Activated CD4-positive, CD25-positive, alpha-beta regulatory T cell treated with anti-CD3 and anti-CD28 coated beads, Interleukin-2, amount 50 U/mL, for 72 hours (primary cell): ENCODE results near the gene UNC79.
"Not testable (repeated sequence)": the region's sequence is repeated elsewhere in the genome, so short reads cannot be mapped to it uniquely, and the experiment has no call there.

Experiments
- DNase-seq: peaks from one replicate; pipeline ENCODE4 v3.0.0; 2021

UNC79 gene

GRCh38 chr14:93496856-93497741 lies 66.4 kb downstream of the UNC79 start:
- no peak for DNase-seq

- no peak for DNase-seq
Observed at GRCh38 chr14:93510056-93510455, 79.3 kb downstream of the UNC79 start.

GRCh38 chr14:93511001-93511400 lies 80.3 kb downstream of the UNC79 start:
- no peak for DNase-seq

DNA sequence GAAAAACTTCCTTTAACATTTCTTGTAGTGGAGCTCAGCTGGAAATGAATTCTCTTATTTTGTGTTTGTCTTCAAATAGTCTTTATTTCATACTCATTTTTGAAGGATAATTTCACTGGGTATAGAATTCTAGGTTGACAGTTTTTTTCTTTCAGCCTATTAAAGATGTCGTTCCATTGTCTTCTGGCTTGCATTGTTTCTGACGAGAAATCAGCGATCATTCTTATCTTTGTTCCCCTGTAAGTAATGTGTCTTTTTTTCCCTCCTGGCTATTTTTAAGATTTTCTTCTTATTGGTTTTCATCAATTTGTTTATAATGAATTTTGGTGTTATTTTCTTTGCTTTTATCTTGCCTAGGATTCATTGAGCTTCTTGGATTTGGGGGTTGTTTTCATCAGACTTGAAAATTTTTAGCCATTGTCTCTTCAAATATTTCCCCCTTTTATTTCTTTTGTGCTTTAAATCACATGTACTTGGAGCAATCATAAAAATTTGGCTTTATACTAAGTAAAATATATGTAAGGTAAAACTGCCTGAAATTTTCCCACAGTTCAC lies 89.4 kb downstream of the UNC79 start:
- DNase-seq: no peak

DNA sequence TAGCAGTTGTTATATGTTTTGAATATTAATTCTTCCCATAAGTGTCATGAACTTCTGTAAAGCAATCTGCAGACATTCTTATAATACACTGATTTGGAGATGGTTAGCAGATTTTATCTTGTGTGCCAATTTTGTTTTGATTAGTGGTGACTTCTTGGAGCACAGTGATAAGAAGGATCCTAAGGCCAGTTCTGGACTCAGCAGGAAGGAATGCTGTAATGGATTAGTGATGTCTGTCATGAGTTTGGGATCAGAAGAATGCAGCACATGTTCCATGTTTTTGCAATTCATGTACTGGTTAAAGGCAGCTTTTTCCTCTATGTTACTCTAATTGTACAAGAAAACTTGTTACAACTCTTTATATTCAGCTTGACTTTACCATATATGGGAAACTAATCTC lies 91.5 kb downstream of the UNC79 start:
- DNase-seq: no peak

- DNase-seq: not testable (repeated sequence)
Observed at GRCh38 chr14:93525216-93525615, 94.5 kb downstream of the UNC79 start.

GRCh38 chr14:93525696-93526451 lies 95.1 kb downstream of the UNC79 start:
- no peak for DNase-seq

DNA sequence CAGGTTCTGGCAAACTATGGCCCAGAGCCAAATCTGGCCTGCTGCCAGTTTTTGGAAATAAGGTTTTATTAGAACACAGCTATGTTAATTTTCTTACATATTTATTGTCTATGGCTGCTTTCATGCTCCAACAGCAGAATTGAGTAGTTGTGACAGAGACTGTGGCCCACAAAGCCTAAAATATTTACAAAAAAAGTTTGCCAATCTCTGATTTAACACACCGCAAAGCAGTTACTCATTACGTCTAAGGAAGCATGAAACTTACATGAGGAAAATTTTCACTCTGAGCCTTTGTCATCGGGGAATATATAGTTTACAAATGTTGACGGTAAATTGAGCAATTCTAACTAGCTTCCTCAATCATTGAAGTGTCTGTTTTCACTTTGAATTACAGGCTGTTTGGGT lies 96.5 kb downstream of the UNC79 start:
- DNase-seq: no peak

DNA sequence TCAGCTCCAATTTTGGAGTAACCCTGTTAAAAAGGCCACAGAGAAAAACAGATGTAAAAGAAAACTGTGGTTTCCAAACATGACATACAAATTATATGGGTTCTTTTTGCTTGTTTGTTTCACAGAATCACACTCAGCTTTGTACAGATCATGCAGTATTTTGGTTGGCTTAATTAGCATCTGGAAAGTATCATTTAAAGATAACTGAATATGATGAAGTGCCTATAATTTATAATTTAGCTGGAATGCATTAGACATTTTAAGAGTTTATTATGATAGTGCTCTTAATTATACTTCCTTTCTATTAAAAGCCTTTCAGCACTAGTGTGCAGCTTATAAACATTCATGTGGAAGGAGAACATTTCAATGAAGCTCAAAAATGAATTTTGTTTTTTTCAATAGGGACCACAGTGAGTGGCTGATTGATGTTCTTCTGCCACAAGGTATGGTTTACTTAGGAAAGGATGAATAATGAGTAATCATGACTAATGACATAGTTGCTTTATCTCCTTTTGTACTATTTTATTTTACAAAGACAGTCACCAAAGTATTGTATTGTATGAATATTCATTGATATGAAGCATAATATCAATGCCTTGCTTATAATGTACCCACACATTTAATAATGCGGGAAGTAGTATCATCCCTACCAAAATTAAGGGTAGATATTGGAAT lies 98.3 kb downstream of the UNC79 start:
- DNase-seq: no peak

- DNase-seq: no peak
Observed at GRCh38 chr14:93531644-93532043, 100.9 kb downstream of the UNC79 start.

- no peak for DNase-seq
Observed at GRCh38 chr14:93532541-93532940, 101.8 kb downstream of the UNC79 start.

DNA sequence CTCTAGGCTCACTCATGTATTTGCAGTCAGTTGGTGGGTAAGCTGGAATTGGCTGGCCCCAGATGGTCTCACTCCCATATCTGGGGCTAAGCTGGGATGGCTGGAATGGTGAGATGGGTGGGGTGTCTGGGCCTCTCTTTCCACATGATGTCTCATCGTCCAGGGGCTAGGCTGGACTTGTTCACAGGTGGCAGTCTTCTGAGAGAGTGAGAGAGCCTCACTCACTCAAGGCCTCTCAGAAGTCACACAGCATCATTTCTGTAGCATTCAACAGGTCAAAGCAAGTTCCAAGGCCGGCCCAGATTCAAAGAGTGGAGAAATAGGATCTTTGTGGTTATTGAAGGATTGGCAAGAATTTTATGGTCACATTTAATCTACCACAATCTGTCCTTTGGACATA lies 102.7 kb downstream of the UNC79 start:
- DNase-seq: no peak

- no peak for DNase-seq
Observed at GRCh38 chr14:93533842-93534241, 103.1 kb downstream of the UNC79 start.

GRCh38 chr14:93535537-93535936 lies 104.8 kb downstream of the UNC79 start:
- no peak for DNase-seq

DNA sequence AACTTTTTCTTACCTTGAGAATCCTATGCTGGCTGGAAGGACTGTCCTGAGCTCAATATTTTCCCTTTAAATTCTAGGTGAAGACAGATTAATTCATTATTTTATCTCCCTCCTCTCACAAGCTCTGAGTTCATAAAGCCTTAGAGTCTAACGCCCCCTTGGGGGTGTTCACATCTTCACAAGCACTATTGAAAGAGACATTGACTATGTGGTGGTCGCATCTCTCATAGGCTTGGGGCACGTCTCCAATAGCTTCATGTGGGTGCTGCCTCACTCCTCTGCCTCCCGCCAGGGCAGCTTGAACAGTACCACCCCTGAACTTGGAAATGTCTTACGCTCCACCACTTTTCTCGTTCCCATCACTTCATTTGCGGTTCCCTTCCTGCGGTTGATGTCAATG lies 106.2 kb downstream of the UNC79 start:
- DNase-seq: no peak

DNA sequence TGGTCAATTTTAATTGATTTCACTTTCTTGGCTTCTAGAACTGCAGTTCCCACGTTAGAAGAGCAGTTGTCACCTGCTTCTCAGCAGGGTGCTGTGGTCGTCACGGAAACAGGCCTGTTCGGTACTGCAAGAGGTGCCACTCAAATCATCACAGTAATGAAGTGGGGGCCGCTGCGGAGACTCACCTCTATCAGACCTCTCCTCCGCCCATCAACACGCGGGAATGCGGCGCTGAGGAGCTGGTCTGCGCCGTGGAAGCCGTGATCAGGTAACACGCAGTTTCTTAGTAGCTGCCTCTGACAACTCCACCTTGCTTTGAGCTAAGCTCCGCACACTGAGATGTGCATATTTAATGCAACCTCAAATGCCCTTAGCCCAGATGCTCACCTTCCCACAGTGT lies 107.2 kb downstream of the UNC79 start:
- no peak for DNase-seq

GRCh38 chr14:93538413-93538812 lies 107.7 kb downstream of the UNC79 start:
- DNase-seq: no peak

GRCh38 chr14:93540235-93540634 lies 109.5 kb downstream of the UNC79 start:
- DNase-seq: no peak

DNA sequence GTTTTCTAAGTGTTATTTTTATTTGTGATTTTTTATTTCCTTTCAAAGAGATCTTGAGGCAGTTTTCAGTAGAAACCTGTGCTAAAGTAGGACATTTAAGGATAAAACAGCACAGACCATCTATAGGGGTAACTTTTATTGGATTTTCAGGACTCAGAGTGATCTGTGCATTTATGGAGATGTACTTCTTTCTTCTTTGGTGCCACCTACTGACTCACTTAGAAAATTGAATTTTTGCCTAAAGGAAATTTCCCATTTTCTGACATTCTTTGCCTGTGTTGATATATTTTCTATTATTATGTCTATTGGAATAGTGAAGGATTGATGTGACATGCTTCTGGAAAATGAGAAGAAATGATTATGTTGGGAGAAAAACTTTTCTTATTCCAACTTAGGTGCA lies 113.0 kb downstream of the UNC79 start:
- DNase-seq: no peak

GRCh38 chr14:93544212-93544611 lies 113.5 kb downstream of the UNC79 start:
- no peak for DNase-seq

DNA sequence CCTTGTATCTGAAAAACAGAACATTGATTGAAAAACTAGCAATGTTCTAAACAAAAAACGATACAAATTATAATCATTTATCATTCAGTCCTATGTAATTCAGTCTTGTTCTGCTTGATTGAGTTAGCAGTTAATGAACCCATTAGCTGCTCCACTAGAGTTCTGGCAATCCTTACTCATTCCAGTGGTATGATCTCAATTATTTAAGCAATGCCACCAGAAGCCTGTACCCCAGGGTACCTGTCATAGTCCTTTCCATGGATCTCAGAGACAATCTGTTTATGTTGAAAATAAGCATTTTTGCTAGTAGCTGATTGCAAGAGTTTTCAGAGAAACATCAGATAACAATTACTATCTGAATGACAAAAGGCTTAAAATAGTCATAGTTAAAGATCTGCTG lies 115.9 kb downstream of the UNC79 start:
- DNase-seq: no peak

- no peak for DNase-seq
Observed at GRCh38 chr14:93548102-93548843, 117.5 kb downstream of the UNC79 start.

GRCh38 chr14:93549595-93549994 lies 118.9 kb downstream of the UNC79 start:
- DNase-seq: no peak
